Stimulated activated CD8-positive, alpha-beta memory T cell treated with anti-CD3 and anti-CD28 coated beads, Interleukin-12 subunit alpha, Interleukin-12 subunit beta, amount 100 ng/mL, for 1 hour (primary cell): ENCODE measurements around the gene ST8SIA3.
"Not testable (repeated sequence)": the region's sequence is repeated elsewhere in the genome, so short reads cannot be mapped to it uniquely, and the experiment has no call there.

ENCODE experiments used
- DNase-seq: peaks from one replicate; pipeline ENCODE4 v3.0.0-alpha.2; 2020; ENCODE audit warnings: low read depth

The ST8SIA3 gene

DNA sequence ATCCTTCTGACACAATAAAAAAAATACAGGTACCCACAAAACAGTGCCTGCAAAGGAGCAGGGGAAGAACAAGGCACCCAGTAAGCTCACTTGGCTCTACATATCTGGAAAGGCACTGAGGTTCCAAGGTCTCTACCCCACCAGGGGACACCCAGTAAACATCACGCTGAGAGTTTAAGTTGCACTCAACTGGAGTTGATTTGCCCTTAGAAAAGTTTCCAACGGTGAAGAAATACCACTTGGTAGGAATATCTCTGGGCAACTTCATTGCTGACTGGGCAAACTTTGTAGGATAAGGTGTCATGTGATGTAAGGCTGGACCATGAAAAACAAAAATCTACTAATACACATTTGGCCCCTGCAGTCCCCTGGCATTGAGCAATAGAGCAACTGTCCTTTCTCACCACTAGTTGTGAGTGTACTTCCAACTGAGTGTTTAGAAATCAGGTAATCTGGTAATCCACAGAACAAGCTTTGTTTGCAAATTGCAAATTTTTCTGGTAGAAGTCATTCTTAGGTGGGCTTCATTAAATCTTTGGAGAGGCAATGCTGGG is 14.2 kb downstream of the ST8SIA3 start:
- no peak for DNase-seq

DNA sequence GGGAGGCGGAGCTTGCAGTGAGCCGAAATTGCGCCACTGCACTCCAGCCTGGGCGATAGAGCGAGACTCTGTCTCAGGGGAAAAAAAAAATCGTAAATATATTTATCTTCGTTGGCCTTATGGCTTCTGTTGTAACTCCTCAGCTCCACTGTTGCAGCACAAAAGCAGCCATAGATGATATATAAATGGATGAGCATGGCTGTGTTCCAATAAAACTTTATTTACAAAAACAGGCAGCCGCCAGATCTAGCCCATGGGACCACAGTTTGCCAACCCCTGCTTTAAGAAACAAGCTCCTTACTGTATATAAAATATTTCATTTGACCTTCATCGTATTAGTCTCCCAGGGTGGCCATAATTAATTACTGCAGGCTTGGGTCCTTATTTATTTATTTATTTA is 20.1 kb downstream of the ST8SIA3 start:
- no peak for DNase-seq

DNA sequence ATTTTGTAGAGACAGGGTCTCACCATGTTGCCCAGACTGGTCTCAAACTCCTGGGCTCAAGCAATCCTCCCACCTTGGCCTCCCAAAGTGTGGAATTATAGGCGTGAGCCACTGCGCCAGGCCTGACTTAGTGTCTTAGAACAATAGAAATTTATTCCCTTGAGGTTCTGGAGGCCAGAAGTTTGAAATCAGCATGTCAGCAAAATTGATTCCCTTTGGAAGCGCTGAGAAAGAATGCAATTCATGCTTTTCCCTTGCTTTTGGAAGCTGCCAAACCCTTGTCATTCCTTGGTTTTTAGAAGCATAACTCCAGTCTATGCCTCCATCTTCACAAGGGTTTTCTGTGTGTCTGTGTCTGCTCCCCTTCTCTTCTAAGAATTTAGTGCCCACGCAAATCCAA is 20.7 kb downstream of the ST8SIA3 start:
- DNase-seq, result no peak

GRCh38 chr18:57376503-57376902 is 24.1 kb downstream of the ST8SIA3 start:
- no peak for DNase-seq

GRCh38 chr18:57389271-57389670 is 36.9 kb downstream of the ST8SIA3 start:
- DNase-seq, result no peak

GRCh38 chr18:57390044-57390443 is 37.7 kb downstream of the ST8SIA3 start:
- DNase-seq, result no peak

GRCh38 chr18:57394749-57395148 is 42.4 kb downstream of the ST8SIA3 start:
- DNase-seq, result not testable (repeated sequence)

GRCh38 chr18:57396831-57397230 is 44.5 kb downstream of the ST8SIA3 start:
- not testable (repeated sequence) for DNase-seq

GRCh38 chr18:57397440-57398132 is 45.2 kb downstream of the ST8SIA3 start:
- DNase-seq, result no peak

GRCh38 chr18:57404345-57404744 is 52.0 kb downstream of the ST8SIA3 start:
- DNase-seq, result no peak

DNA sequence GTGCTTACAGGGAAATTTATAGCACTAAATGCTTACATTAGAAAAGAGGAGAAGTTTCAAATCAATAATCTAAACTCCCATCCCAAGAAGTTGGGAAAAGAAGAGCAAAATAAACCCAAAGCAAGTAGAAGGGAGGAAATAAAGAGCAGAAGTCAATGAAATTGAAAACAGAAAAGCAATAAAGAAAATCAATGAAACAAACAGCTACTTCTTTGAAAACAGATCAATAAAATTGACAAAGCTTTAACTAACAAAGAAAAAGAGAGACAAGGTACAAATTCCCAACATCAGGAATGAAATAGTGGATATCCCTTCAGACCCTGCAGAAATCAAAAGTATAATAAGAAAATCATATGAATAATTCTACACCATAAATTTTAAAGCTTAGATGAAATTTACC is 57.3 kb downstream of the ST8SIA3 start:
- DNase-seq, result no peak

- DNase-seq, result no peak
Measured at GRCh38 chr18:57410749-57411148, 58.4 kb downstream of the ST8SIA3 start.

GRCh38 chr18:57416542-57416941 is 64.2 kb downstream of the ST8SIA3 start:
- DNase-seq, result no peak
